Loucy (cell line): Measurements from ENCODE around the gene RORC.

Experiments used
- H2AFZ ChIP-seq: fragments of 200-600 bp; sonication (generic); 2 replicates; pipeline ENCODE4 v1.6.0; 2016; ENCODE audit warnings: antibody characterized with exemption, mild to moderate bottlenecking, low read length, moderate library complexity
- H3F3A ChIP-seq: fragments of 200-600 bp; 2 replicates; pipeline ENCODE4 v1.6.0; 2016; ENCODE audit warnings: antibody characterized with exemption, low read depth, mild to moderate bottlenecking
- H3K27me3 ChIP-seq: fragments of 200-600 bp; sonication (generic); 2 replicates; pipeline ENCODE4 v1.6.1; 2014; ENCODE audit warnings: low read length, mild to moderate bottlenecking; ENCODE audit not compliant: insufficient read depth, poor library complexity, severe bottlenecking
- H3K36me3 ChIP-seq: fragments of 200-600 bp; sonication (generic); 2 replicates; pipeline ENCODE4 v1.6.1; 2016; ENCODE audit warnings: low read length; ENCODE audit not compliant: insufficient read depth
- H3K4me1 ChIP-seq: fragments of 200-600 bp; sonication (generic); 2 replicates; pipeline ENCODE4 v1.5.1; 2014; ENCODE audit warnings: low read length, mild to moderate bottlenecking; ENCODE audit not compliant: insufficient read depth, poor library complexity, severe bottlenecking
- H3K4me2 ChIP-seq: fragments of 200-600 bp; sonication (generic); 2 replicates; pipeline ENCODE4 v1.6.0; 2014; ENCODE audit warnings: antibody characterized with exemption, low read length, low read depth, mild to moderate bottlenecking; ENCODE audit not compliant: poor library complexity, severe bottlenecking
- H3K4me3 ChIP-seq: fragments of 200-600 bp; sonication (generic); 2 replicates; pipeline ENCODE4 v1.5.1; 2014; ENCODE audit warnings: low read length, mild to moderate bottlenecking, mixed read lengths; ENCODE audit not compliant: poor library complexity, severe bottlenecking
- H3K79me2 ChIP-seq: fragments of 200-600 bp; sonication (generic); 2 replicates; pipeline ENCODE4 v1.6.1; 2014; ENCODE audit warnings: low read length; ENCODE audit not compliant: insufficient read depth
- H3K9ac ChIP-seq: fragments of 200-600 bp; sonication (generic); 2 replicates; pipeline ENCODE4 v1.6.0; 2014; ENCODE audit warnings: mild to moderate bottlenecking, low read depth, low read length, moderate library complexity; ENCODE audit not compliant: poor library complexity, severe bottlenecking
- H3K9me2 ChIP-seq: fragments of 200-600 bp; sonication (generic); replicated peaks from 2 replicates; pipeline ENCODE4 v1.6.1; 2016; ENCODE audit warnings: low read depth, low read length, mixed read lengths
- H3K9me3 ChIP-seq: fragments of 200-600 bp; sonication (generic); 2 replicates; pipeline ENCODE4 v1.6.1; 2014; ENCODE audit warnings: mild to moderate bottlenecking, antibody characterized with exemption, low read length, low read depth; ENCODE audit not compliant: insufficient read depth
- H4K20me1 ChIP-seq: fragments of 200-600 bp; sonication (generic); 2 replicates; pipeline ENCODE4 v1.6.0; 2014; ENCODE audit warnings: antibody characterized with exemption, low read length, mild to moderate bottlenecking; ENCODE audit not compliant: insufficient read depth, poor library complexity, severe bottlenecking
- EZH2phosphoT487 ChIP-seq: fragments of 200-600 bp; IDR thresholded peaks from 2 replicates; pipeline ENCODE4 v1.6.1; 2018; ENCODE audit warnings: antibody characterized with exemption, mild to moderate bottlenecking, moderate library complexity, borderline replicate concordance
- TF ChIP-seq, protein P1 (sequence below): fragments of 200-600 bp; sonication (generic); conservative IDR thresholded peaks from 2 replicates; pipeline ENCODE4 v1.5.1; 2014; ENCODE audit warnings: mild to moderate bottlenecking, antibody characterized with exemption, low read length

Gene RORC

GRCh38 chr1:151777317-151777716 lies 54.3 kb downstream of the RORC start:
- Histone ChIP-seq H3F3A (no peaks in the 10 kb centered on the region), H4K20me1 (no peaks in the 10 kb centered on the region), H3K4me3 (no peak overlapping the region), H3K9me2 (no peaks in the 10 kb centered on the region), H3K4me1 (no peaks in the 10 kb centered on the region), H3K4me2 (no peak overlapping the region), H2AFZ (no peak overlapping the region), H3K36me3 (no peaks in the 10 kb centered on the region; the same call in 1 of the 2 replicates), H3K9me3 (no peaks in the 10 kb centered on the region), H3K9ac (no peak overlapping the region), H3K79me2 (no peaks in the 10 kb centered on the region), H3K27me3 (no peaks in the 10 kb centered on the region)
- TF ChIP-seq EZH2phosphoT487: no peak
- TF ChIP-seq, protein P1, sequence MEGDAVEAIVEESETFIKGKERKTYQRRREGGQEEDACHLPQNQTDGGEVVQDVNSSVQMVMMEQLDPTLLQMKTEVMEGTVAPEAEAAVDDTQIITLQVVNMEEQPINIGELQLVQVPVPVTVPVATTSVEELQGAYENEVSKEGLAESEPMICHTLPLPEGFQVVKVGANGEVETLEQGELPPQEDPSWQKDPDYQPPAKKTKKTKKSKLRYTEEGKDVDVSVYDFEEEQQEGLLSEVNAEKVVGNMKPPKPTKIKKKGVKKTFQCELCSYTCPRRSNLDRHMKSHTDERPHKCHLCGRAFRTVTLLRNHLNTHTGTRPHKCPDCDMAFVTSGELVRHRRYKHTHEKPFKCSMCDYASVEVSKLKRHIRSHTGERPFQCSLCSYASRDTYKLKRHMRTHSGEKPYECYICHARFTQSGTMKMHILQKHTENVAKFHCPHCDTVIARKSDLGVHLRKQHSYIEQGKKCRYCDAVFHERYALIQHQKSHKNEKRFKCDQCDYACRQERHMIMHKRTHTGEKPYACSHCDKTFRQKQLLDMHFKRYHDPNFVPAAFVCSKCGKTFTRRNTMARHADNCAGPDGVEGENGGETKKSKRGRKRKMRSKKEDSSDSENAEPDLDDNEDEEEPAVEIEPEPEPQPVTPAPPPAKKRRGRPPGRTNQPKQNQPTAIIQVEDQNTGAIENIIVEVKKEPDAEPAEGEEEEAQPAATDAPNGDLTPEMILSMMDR: no peak

GRCh38 chr1:151776665-151777062 lies 54.9 kb downstream of the RORC start:
- H3K9me3 ChIP-seq: no peaks in the 10 kb centered on the region
- H3K27me3 ChIP-seq: no peaks in the 10 kb centered on the region
- no peak overlapping the region for H3K4me2 ChIP-seq
- H3K4me3 ChIP-seq: no peak overlapping the region
- H3K4me1 ChIP-seq: no peaks in the 10 kb centered on the region
- no peaks in the 10 kb centered on the region for H3F3A ChIP-seq
- no peaks in the 10 kb centered on the region for H3K79me2 ChIP-seq
- no peaks in the 10 kb centered on the region for H3K9me2 ChIP-seq
- TF ChIP-seq, protein P1: no peak
- no peak for TF ChIP-seq EZH2phosphoT487
- H4K20me1 ChIP-seq: no peaks in the 10 kb centered on the region
- no peak overlapping the region for H3K9ac ChIP-seq
- H2AFZ ChIP-seq: no peak overlapping the region
- H3K36me3 ChIP-seq: no peaks in the 10 kb centered on the region; the same call in 1 of the 2 replicates

- TF ChIP-seq EZH2phosphoT487: no peak
- TF ChIP-seq, protein P1: no peak
- no peaks in the 10 kb centered on the region for H3K9me2 ChIP-seq
- H2AFZ ChIP-seq: no peak overlapping the region
- no peaks in the 10 kb centered on the region for H3F3A ChIP-seq
- no peak overlapping the region for H3K9ac ChIP-seq
- no peaks in the 10 kb centered on the region; the same call in 1 of the 2 replicates for H3K36me3 ChIP-seq
- H3K4me3 ChIP-seq: no peak overlapping the region
- H4K20me1 ChIP-seq: no peaks in the 10 kb centered on the region
- no peak overlapping the region for H3K4me2 ChIP-seq
- no peaks in the 10 kb centered on the region for H3K9me3 ChIP-seq
- H3K4me1 ChIP-seq: no peaks in the 10 kb centered on the region
- no peaks in the 10 kb centered on the region for H3K79me2 ChIP-seq
- no peaks in the 10 kb centered on the region for H3K27me3 ChIP-seq
Measured at GRCh38 chr1:151775894-151776664, 55.5 kb downstream of the RORC start.
